HepG2 (cell line): ENCODE data around the gene MAP2K1.

Experiments used
- ATF7 ChIP-seq, 2 experiments: fragments of 450-650 bp in 1 of 2; sonication (generic) in 1 of 2; formaldehyde crosslinking in 1 of 2; IDR thresholded peaks; 2 replicates each; pipeline versions ENCODE4 v1.4.0 to v1.6.1; 2016 to 2020; ENCODE audit warnings: antibody characterized with exemption in 1 of 2, mild to moderate bottlenecking in 1 of 2, missing genetic modification reagents in 1 of 2
- SMAD1 ChIP-seq: sonication (generic); formaldehyde crosslinking; IDR thresholded peaks from 2 replicates; pipeline ENCODE4 v1.4.0; 2020; ENCODE audit warnings: missing genetic modification reagents, low read depth, mild to moderate bottlenecking, borderline replicate concordance

GRCh38 chr15:66390678-66391077, 4.0 kb downstream of the MAP2K1 start:
- no peak for TF ChIP-seq SMAD1 (CRISPR knock-in tag)
- no peak for TF ChIP-seq ATF7 (IDR thresholded peaks at IDR 0.05)
- TF ChIP-seq ATF7 (CRISPR knock-in tag; IDR thresholded peaks at IDR 0.05): no peak
